PFSK-1 (cell line): ENCODE data around the gene FAF1.

ENCODE experiments used
- FOXP2 ChIP-seq: optimal IDR thresholded peaks from 2 replicates; pipeline ENCODE3; 2011; ENCODE audit warnings: borderline replicate concordance, control low read depth, inconsistent platforms; ENCODE audit not compliant: insufficient read depth; ENCODE audit errors: extremely low read length, extremely low read depth
- POLR2AphosphoS5 ChIP-seq: IDR thresholded peaks from 2 replicates; pipeline ENCODE4 v1.6.1; 2012; ENCODE audit warnings: low read depth, mild to moderate bottlenecking, control low read depth, low read length, moderate library complexity
- SIN3A ChIP-seq: IDR thresholded peaks from 2 replicates; pipeline ENCODE4 v1.6.1; 2012; ENCODE audit warnings: mild to moderate bottlenecking, low read length, moderate library complexity, borderline replicate concordance; ENCODE audit not compliant: insufficient read depth
- TAF1 ChIP-seq: IDR thresholded peaks from 2 replicates; pipeline ENCODE4 v1.6.1; 2012; ENCODE audit warnings: low read length, control low read depth, borderline replicate concordance; ENCODE audit not compliant: insufficient read depth
- TF ChIP-seq, protein P1 (sequence below), 2 experiments: IDR thresholded peaks; 2 replicates each; pipeline versions ENCODE4 v1.6.1 to v1.8.0; 2011 to 2012; ENCODE audit warnings: low read depth in 2 of 2, low read length in 2 of 2, control low read depth in 1 of 2, inconsistent platforms in 1 of 2, mild to moderate bottlenecking in 1 of 2, moderate library complexity in 1 of 2; ENCODE audit not compliant: insufficient read depth in 1 of 2

DNA sequence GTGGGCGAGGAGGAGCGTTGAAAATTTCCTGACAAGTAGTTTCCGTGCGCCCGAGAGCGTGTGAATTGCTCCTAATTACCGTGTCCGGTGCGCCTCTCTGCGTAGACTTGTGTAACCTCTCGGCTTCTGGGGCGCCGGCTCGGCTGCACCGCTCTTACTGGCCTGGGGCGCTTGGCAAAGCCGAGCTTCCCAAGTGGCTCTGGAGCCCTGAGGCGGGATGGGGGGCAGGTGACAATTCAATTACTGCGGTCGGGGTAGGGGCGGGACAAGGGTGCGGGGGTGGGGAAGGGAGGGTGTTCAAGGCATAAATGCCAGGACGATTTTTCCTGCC is 536.4 kb downstream of the FAF1 start:
- TF ChIP-seq POLR2AphosphoS5 (no peak), SIN3A (no peak), TAF1 (no peak), FOXP2 (no peak)
- TF ChIP-seq, protein P1, sequence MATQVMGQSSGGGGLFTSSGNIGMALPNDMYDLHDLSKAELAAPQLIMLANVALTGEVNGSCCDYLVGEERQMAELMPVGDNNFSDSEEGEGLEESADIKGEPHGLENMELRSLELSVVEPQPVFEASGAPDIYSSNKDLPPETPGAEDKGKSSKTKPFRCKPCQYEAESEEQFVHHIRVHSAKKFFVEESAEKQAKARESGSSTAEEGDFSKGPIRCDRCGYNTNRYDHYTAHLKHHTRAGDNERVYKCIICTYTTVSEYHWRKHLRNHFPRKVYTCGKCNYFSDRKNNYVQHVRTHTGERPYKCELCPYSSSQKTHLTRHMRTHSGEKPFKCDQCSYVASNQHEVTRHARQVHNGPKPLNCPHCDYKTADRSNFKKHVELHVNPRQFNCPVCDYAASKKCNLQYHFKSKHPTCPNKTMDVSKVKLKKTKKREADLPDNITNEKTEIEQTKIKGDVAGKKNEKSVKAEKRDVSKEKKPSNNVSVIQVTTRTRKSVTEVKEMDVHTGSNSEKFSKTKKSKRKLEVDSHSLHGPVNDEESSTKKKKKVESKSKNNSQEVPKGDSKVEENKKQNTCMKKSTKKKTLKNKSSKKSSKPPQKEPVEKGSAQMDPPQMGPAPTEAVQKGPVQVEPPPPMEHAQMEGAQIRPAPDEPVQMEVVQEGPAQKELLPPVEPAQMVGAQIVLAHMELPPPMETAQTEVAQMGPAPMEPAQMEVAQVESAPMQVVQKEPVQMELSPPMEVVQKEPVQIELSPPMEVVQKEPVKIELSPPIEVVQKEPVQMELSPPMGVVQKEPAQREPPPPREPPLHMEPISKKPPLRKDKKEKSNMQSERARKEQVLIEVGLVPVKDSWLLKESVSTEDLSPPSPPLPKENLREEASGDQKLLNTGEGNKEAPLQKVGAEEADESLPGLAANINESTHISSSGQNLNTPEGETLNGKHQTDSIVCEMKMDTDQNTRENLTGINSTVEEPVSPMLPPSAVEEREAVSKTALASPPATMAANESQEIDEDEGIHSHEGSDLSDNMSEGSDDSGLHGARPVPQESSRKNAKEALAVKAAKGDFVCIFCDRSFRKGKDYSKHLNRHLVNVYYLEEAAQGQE (IDR thresholded peaks at IDR 0.05; ENCODE audit: insufficient read depth in 1 of 2, low read depth in 2 of 2, low read length in 2 of 2): no peak
